ENCODE results near the gene PIM1. TPM values are rescaled to one million over a fixed set of nuclear protein-coding genes. Genes with fewer than 3 reads are reported as not detected.
"Not testable (repeated sequence)": the region's sequence is repeated elsewhere in the genome, so short reads cannot be mapped to it uniquely, and the experiment has no call there.

Gene PIM1
- total and polyA plus RNA-seq, 8 donors = 13.1 to 89.8 (median 20.9) TPM

GRCh38 chr6:37125774-37126492, 44.0 kb upstream of the PIM1 start:
- DNase-seq = no peak
- no peaks in the 10 kb centered on the region for H3K36me3 ChIP-seq
- H3K27me3 ChIP-seq = no peaks in the 10 kb centered on the region
- ATAC-seq = peak; percentile 13
- no peak overlapping the region for H3K4me3 ChIP-seq
- intact Hi-C loops (cut with DNase I) = no loop called here
- H3K9me3 ChIP-seq = no peaks in the 10 kb centered on the region
- peak overlapping the region in 1 of 2 donors; percentile 26 for H3K27ac ChIP-seq
- peaks cover 0 to 36% of the 10 kb centered on the region in 2 donors for H3K4me1 ChIP-seq
- no peak for TF ChIP-seq CTCF (IDR thresholded peaks at IDR 0.05)

- no peaks in the 10 kb centered on the region for H3K36me3 ChIP-seq
- no peak overlapping the region for H3K4me3 ChIP-seq
- H3K9me3 ChIP-seq = no peaks in the 10 kb centered on the region
- H3K4me1 ChIP-seq = peaks cover 3 to 42% of the 10 kb centered on the region in 2 donors
- no peak for DNase-seq
- H3K27me3 ChIP-seq = no peaks in the 10 kb centered on the region
- intact Hi-C loops (cut with DNase I) = no loop called here
- no peak overlapping the region for H3K27ac ChIP-seq
- TF ChIP-seq CTCF (IDR thresholded peaks at IDR 0.05) = no peak
- ATAC-seq = no peak
These were observed 43.4 kb upstream of the PIM1 start for GRCh38 chr6:37126493-37126958.

GRCh38 chr6:37126961-37127616, 42.9 kb upstream of the PIM1 start:
- Histone ChIP-seq H3K27ac (no peak overlapping the region), H3K9me3 (no peaks in the 10 kb centered on the region), H3K36me3 (no peaks in the 10 kb centered on the region), H3K4me1 (peaks cover 5 to 45% of the 10 kb centered on the region in 2 donors), H3K4me3 (no peak overlapping the region), H3K27me3 (no peaks in the 10 kb centered on the region)
- TF ChIP-seq CTCF (IDR thresholded peaks at IDR 0.05) = no peak
- ATAC-seq (no peak), DNase-seq (no peak)
- intact Hi-C loops (cut with DNase I) = no loop called here

GRCh38 chr6:37127961-37128862, 41.7 kb upstream of the PIM1 start:
- Histone ChIP-seq H3K27ac (peak overlapping the region in 1 of 2 donors; percentile 35), H3K4me1 (peaks cover 5 to 45% of the 10 kb centered on the region in 2 donors), H3K4me3 (no peak overlapping the region), H3K9me3 (no peaks in the 10 kb centered on the region), H3K27me3 (no peaks in the 10 kb centered on the region), H3K36me3 (no peaks in the 10 kb centered on the region)
- TF ChIP-seq CTCF (IDR thresholded peaks at IDR 0.05) = no peak
- intact Hi-C loops (cut with DNase I) = no loop called here
- ATAC-seq (peak; percentile 45), DNase-seq (no peak)

GRCh38 chr6:37128863-37129443, 41.0 kb upstream of the PIM1 start:
- H3K27ac ChIP-seq = not testable (repeated sequence)

More at GRCh38 chr6:37128863-37129443, 41.0 kb upstream of the PIM1 start:
- intact Hi-C loops (cut with DNase I); H3K9me3 ChIP-seq; ATAC-seq; DNase-seq; H3K36me3 ChIP-seq; H3K27me3 ChIP-seq; H3K4me3 ChIP-seq: not testable (repeated sequence)
- peaks cover 5 to 50% of the 10 kb centered on the region in 2 donors for H3K4me1 ChIP-seq

All from left lung (tissue), 10 donors.